Transverse colon (tissue), 4 donors: ENCODE measurements around the gene PRSS50.

Experiments
- EP300 ChIP-seq: sonication (generic); formaldehyde crosslinking; IDR thresholded peaks from one replicate; pipeline ENCODE4 v1.6.1; 2017; ENCODE audit warnings: antibody characterized with exemption, low read depth
- POLR2A ChIP-seq: fragments of 450-650 bp; IDR thresholded peaks from one replicate; pipeline ENCODE4 v1.6.1; 2016; ENCODE audit warnings: antibody characterized with exemption, mild to moderate bottlenecking, moderate library complexity
- POLR2AphosphoS5 ChIP-seq, 3 donors: sonication (generic); formaldehyde crosslinking; IDR thresholded peaks; one replicate each; pipeline ENCODE4 v1.6.1; 2016; ENCODE audit warnings: antibody characterized with exemption in 3 of 3
- TF ChIP-seq, protein P1 (sequence below), 5 experiments: fragments of 200-600 bp in 3 of 5; fragments of 450-650 bp in 2 of 5; sonication (generic) in 3 of 5; IDR thresholded peaks; 1 replicate in 2 of 5; 2 replicates in 3 of 5; pipeline ENCODE4 v1.5.1; 2016 to 2017; ENCODE audit warnings: antibody characterized with exemption in 5 of 5, inconsistent platforms in 3 of 5, mild to moderate bottlenecking in 2 of 5, moderate library complexity in 1 of 5

DNA sequence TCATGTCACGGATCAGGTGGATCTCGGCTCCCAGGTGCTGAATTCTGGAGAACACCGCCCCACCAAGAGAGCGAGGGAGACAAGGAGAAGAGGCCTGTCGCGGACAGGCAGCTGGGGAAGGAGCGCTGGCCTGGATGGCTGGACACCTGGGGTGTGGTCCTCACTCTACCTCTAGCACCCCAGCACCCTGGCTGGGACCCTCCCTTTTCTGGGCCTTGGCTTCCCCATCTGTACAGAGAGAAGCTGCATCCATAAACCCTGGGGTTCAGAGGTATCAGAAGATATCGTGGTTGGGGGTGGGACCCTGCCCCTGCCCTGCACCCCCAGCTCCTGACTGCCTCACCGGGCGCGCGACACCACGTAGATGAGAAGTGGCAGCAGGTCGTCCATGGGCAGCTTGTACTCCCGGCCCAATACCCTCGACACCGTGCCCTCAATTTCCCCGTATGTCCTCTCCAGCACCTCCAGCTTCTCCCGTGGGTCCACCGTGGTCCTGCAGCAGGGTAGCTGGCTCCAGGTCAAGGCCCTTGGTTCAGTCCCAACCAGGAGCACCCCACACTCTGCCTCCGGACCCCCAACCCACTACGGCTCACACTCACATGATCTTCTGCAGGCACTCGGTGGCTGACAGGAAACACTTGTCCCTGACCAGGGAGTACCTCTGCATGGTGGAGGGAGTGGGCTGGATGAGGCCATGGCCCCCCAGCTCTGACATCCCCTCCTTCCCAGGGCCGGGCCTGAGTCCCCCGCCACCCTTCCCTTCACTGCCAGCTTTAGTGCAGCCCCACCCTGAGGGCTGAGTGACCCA lies 45.9 kb downstream of the PRSS50 start:
- TF ChIP-seq, protein P1, sequence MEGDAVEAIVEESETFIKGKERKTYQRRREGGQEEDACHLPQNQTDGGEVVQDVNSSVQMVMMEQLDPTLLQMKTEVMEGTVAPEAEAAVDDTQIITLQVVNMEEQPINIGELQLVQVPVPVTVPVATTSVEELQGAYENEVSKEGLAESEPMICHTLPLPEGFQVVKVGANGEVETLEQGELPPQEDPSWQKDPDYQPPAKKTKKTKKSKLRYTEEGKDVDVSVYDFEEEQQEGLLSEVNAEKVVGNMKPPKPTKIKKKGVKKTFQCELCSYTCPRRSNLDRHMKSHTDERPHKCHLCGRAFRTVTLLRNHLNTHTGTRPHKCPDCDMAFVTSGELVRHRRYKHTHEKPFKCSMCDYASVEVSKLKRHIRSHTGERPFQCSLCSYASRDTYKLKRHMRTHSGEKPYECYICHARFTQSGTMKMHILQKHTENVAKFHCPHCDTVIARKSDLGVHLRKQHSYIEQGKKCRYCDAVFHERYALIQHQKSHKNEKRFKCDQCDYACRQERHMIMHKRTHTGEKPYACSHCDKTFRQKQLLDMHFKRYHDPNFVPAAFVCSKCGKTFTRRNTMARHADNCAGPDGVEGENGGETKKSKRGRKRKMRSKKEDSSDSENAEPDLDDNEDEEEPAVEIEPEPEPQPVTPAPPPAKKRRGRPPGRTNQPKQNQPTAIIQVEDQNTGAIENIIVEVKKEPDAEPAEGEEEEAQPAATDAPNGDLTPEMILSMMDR (IDR thresholded peaks at IDR 0.05): no peak
- no peak for TF ChIP-seq EP300
- TF ChIP-seq POLR2A: no peak
- TF ChIP-seq POLR2AphosphoS5 (IDR thresholded peaks at IDR 0.05): no peak
